OCI-LY7 (cell line): Measurements from ENCODE around the gene INKA2. TPM values are rescaled to one million over a fixed set of nuclear protein-coding genes. Genes with fewer than 3 reads are reported as not detected.

Experiments
- BruUV-seq: library from RNA; stranded (reverse); fragments of 400-500 nt; replicated peaks from 2 replicates; lab custom pipeline; 2021; lab: Mats Ljungman, UMichigan
- CTCF ChIA-PET: fragments of 300-600 bp; sonication (Branson Sonifier 250); formaldehyde crosslinking; loops from one replicate; lab custom pipeline; 2022; ENCODE audit warnings: antibody characterized with exemption; ENCODE audit not compliant: unreplicated experiment; lab: Charles Lee
- POLR2A ChIA-PET: fragments of 300-600 bp; sonication (Branson Sonifier 250); formaldehyde crosslinking; loops from one replicate; lab custom pipeline; 2022; ENCODE audit warnings: antibody characterized with exemption; lab: Charles Lee
- DNase-seq: peaks from one replicate; pipeline ENCODE4 v3.0.0-alpha.2; 2015; ENCODE audit warnings: low spot score
- H2AFZ ChIP-seq: fragments of 200-600 bp; sonication (generic), shearing (Covaris generic); 2 replicates; pipeline ENCODE4 v1.6.1; 2014; ENCODE audit warnings: mild to moderate bottlenecking, antibody characterized with exemption, low read length, moderate library complexity
- H3K27ac ChIP-seq: fragments of 200-600 bp; sonication (generic); 2 replicates; pipeline ENCODE4 v1.5.1; 2014; ENCODE audit warnings: mixed run types, low read depth, mild to moderate bottlenecking, moderate library complexity, low read length, inconsistent platforms; ENCODE audit not compliant: poor library complexity, severe bottlenecking
- H3K36me3 ChIP-seq: fragments of 200-600 bp; sonication (generic); 2 replicates; pipeline ENCODE4 v1.6.1; 2014; ENCODE audit warnings: mild to moderate bottlenecking, antibody characterized with exemption, low read length, moderate library complexity, mixed read lengths; ENCODE audit not compliant: insufficient read depth
- H3K4me1 ChIP-seq: fragments of 200-600 bp; sonication (generic); 2 replicates; pipeline ENCODE4 v1.5.1; 2014; ENCODE audit warnings: mild to moderate bottlenecking, low read length; ENCODE audit not compliant: insufficient read depth, poor library complexity, severe bottlenecking
- H3K4me2 ChIP-seq: fragments of 200-600 bp; sonication (generic); 2 replicates; pipeline ENCODE4 v1.6.1; 2014; ENCODE audit warnings: mild to moderate bottlenecking, low read length
- H3K4me3 ChIP-seq: fragments of 200-600 bp; sonication (generic); 2 replicates; pipeline ENCODE4 v1.5.1; 2014; ENCODE audit warnings: mild to moderate bottlenecking, low read depth, low read length; ENCODE audit not compliant: poor library complexity, severe bottlenecking
- H3K79me2 ChIP-seq: fragments of 200-600 bp; sonication (generic); 2 replicates; pipeline ENCODE4 v1.6.1; 2016; ENCODE audit warnings: low read depth, mild to moderate bottlenecking, low read length, moderate library complexity, mixed read lengths; ENCODE audit not compliant: insufficient read depth
- H3K9me2 ChIP-seq: fragments of 200-600 bp; sonication (generic); 2 replicates; pipeline ENCODE4 v1.6.1; 2016; ENCODE audit warnings: mild to moderate bottlenecking, low read length, mixed read lengths; ENCODE audit not compliant: insufficient read depth
- H3K9me3 ChIP-seq: fragments of 200-600 bp; sonication (generic); 2 replicates; pipeline ENCODE4 v1.6.1; 2014; ENCODE audit warnings: mild to moderate bottlenecking, mixed run types, low read length, mixed read lengths
- H4K20me1 ChIP-seq: fragments of 200-600 bp; sonication (generic); 2 replicates; pipeline ENCODE4 v1.6.1; 2014; ENCODE audit warnings: mild to moderate bottlenecking, antibody characterized with exemption, low read length, moderate library complexity, mixed read lengths; ENCODE audit not compliant: insufficient read depth
- CTCF ChIP-seq: fragments of 200-600 bp; sonication (generic); conservative IDR thresholded peaks from 2 replicates; pipeline ENCODE4 v1.5.1; 2014; ENCODE audit warnings: mild to moderate bottlenecking, antibody characterized with exemption, low read length, moderate library complexity, mixed read lengths
- EZH2phosphoT487 ChIP-seq: fragments of 200-600 bp; sonication (generic); IDR thresholded peaks from 2 replicates; pipeline ENCODE4 v1.6.1; 2018; ENCODE audit warnings: low read depth, borderline replicate concordance, mild to moderate bottlenecking, mixed run types, antibody characterized with exemption, low read length, moderate library complexity, mixed read lengths
- intact Hi-C: fragments of 100-400 bp; cut with micrococcal nuclease; formaldehyde crosslinking; loops from one replicate; pipeline ENCODE4 v1.10.0; 2022; ENCODE audit not compliant: unreplicated experiment
- total RNA-seq, 2 experiments: library from RNA; depleted of rRNA in 1 of 2; stranded (reverse); fragments of >200 nt in 1 of 2; shearing (Covaris generic) in 1 of 2; gene quantifications; 2 replicates each; pipeline ENCODE4 v1.2.3, GENCODE V29; 2014 to 2022

Gene INKA2
- total RNA-seq, 2 experiments from 2014 or later, result 3.9 to 10.8 TPM

- TF ChIP-seq CTCF (no peak), EZH2phosphoT487 (no peak)
- ChIA-PET POLR2A (interaction anchor here (0.6 to 3.1 kb wide), 5 partner anchors 8 to 1326 kb away, joined by 3 to 16 read pairs (median 4); no protein-coding TSS in a partner anchor), CTCF (interaction anchor here (0.5 kb wide), 1 partner anchor 34 kb away, joined by 3 read pairs; no protein-coding TSS in a partner anchor)
- Histone ChIP-seq H3K27ac (no peak overlapping the region), H3K4me1 (peaks cover 32% of the 10 kb centered on the region), H3K4me2 (no peak overlapping the region), H3K4me3 (no peak overlapping the region), H3K79me2 (no peaks in the 10 kb centered on the region), H4K20me1 (no peaks in the 10 kb centered on the region), H2AFZ (no peak overlapping the region), H3K9me3 (no peaks in the 10 kb centered on the region), H3K36me3 (no peaks in the 10 kb centered on the region), H3K9me2 (no peaks in the 10 kb centered on the region)
- no peak for DNase-seq
- intact Hi-C loops, result loop anchor here (5.0 kb wide), 1 partner anchor 229 kb away; no protein-coding TSS in a partner anchor
- BruUV-seq, result no TSS peak
These were observed 3.2 kb downstream of the INKA2 start for GRCh38 chr1:111735858-111736544.

- no TSS peak for BruUV-seq
- ChIA-PET POLR2A (no interaction called here), CTCF (no interaction called here)
- intact Hi-C loops, result loop anchor here (5.0 kb wide), 1 partner anchor 228 kb away; no protein-coding TSS in a partner anchor
- Histone ChIP-seq H4K20me1 (no peaks in the 10 kb centered on the region), H3K4me1 (peaks cover 31% of the 10 kb centered on the region), H2AFZ (no peak overlapping the region), H3K4me3 (no peak overlapping the region), H3K4me2 (no peak overlapping the region), H3K9me2 (no peaks in the 10 kb centered on the region), H3K79me2 (no peaks in the 10 kb centered on the region), H3K9me3 (no peaks in the 10 kb centered on the region), H3K36me3 (no peaks in the 10 kb centered on the region), H3K27ac (no peak overlapping the region)
- TF ChIP-seq CTCF (no peak), EZH2phosphoT487 (no peak)
- no peak for DNase-seq
These were observed 3.9 kb downstream of the INKA2 start for GRCh38 chr1:111735321-111735720.

GRCh38 chr1:111734856-111735255, 4.3 kb downstream of the INKA2 start:
- ChIA-PET POLR2A (interaction anchor here (0.8 kb wide), 1 partner anchor 19 kb away, joined by 3 read pairs; no protein-coding TSS in a partner anchor), CTCF (no interaction called here)
- intact Hi-C loops, result loop anchor here (5.0 kb wide), 1 partner anchor 228 kb away; no protein-coding TSS in a partner anchor
- DNase-seq, result no peak
- Histone ChIP-seq H3K4me1 (peaks cover 26% of the 10 kb centered on the region), H4K20me1 (no peaks in the 10 kb centered on the region), H3K4me2 (no peak overlapping the region), H3K36me3 (no peaks in the 10 kb centered on the region), H3K4me3 (no peak overlapping the region), H3K27ac (no peak overlapping the region), H3K9me3 (no peaks in the 10 kb centered on the region), H3K9me2 (no peaks in the 10 kb centered on the region), H3K79me2 (no peaks in the 10 kb centered on the region), H2AFZ (no peak overlapping the region)
- TF ChIP-seq CTCF, result no peak
- no TSS peak for BruUV-seq
